HEK293 (cell line): Measurements from ENCODE around the gene MIB2.

Experiments
- BCL11A ChIP-seq: fragments of 450-650 bp; formaldehyde crosslinking; IDR thresholded peaks from 2 replicates; pipeline ENCODE4 v1.5.1; 2016; ENCODE audit warnings: low read depth, missing biosample characterization, missing genetic modification characterization
- CTCF ChIP-seq: fragments of 450-650 bp; formaldehyde crosslinking; IDR thresholded peaks from 2 replicates; pipeline ENCODE4 v1.5.1; 2016; ENCODE audit warnings: missing biosample characterization, missing genetic modification characterization
- MZF1 ChIP-seq: fragments of 450-650 bp; formaldehyde crosslinking; IDR thresholded peaks from 2 replicates; pipeline ENCODE4 v1.5.1; 2017; ENCODE audit warnings: missing biosample characterization, missing genetic modification characterization, borderline replicate concordance
- SCRT2 ChIP-seq: fragments of 450-650 bp; formaldehyde crosslinking; IDR thresholded peaks from 2 replicates; pipeline ENCODE4 v1.5.1; 2016; ENCODE audit warnings: missing biosample characterization, missing genetic modification characterization
- ZNF629 ChIP-seq: fragments of 450-650 bp; formaldehyde crosslinking; IDR thresholded peaks from 2 replicates; pipeline ENCODE4 v1.5.1; 2017; ENCODE audit warnings: missing biosample characterization, missing genetic modification characterization
- ZXDB ChIP-seq: fragments of 450-650 bp; formaldehyde crosslinking; IDR thresholded peaks from 2 replicates; pipeline ENCODE4 v1.5.1; 2016; ENCODE audit warnings: missing biosample characterization, missing genetic modification characterization

DNA sequence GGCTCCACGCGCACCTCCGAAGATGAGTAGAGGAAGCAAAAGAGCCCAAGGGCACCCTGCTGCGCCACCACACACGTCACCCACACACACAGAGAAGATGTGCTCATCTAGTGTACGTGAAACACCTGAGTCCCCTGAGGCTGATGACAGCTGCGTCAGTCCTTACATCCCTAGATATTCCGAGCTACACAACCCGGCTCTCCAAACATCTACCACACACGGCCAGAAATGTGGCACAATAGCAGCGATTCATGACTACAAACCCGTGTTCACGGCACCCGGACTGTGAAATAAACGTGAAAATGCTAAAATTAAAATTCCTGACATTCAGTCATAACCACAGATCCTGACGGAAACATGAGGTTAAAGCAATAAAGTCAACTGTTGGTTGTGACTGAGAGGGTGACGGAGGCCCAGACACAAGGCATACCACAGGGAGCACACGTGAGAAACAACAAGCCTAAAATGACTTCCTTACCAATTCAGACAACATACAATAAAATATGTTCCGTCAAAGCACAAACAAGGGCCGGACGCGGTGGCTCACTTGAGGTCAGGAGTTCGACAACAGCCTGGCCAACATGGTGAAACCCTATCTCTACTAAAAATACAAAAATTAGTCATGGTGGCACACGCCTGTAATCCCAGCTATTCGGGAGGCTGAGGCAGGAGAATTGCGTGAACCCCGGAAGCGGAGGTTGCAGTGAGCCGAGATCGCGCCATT is 48.0 kb upstream of the MIB2 start:
- TF ChIP-seq BCL11A (tag by site-specific recombination) (no peak), CTCF (tag by site-specific recombination) (no peak), ZXDB (tag by site-specific recombination) (no peak), SCRT2 (no peak), ZNF629 (tag by site-specific recombination) (no peak), MZF1 (tag by site-specific recombination) (no peak)
